RWPE2 (cell line): ENCODE results near the gene CD3D.

Experiments
- ATAC-seq: fragments of 200-7000 bp; cut with Tn5 transposase; 3 replicates; pipeline ENCODE4 v1.9.1; 2021; ENCODE audit warnings: low read depth
- DNase-seq: peaks from one replicate; pipeline ENCODE4 v3.0.0-alpha.2; 2020; ENCODE audit warnings: low spot score
- H3K27ac ChIP-seq: fragments of 450-650 bp; 2 replicates; pipeline ENCODE4 v1.5.1; 2017; ENCODE audit warnings: mild to moderate bottlenecking; ENCODE audit not compliant: poor library complexity, severe bottlenecking
- H3K27me3 ChIP-seq: fragments of 250-450 bp; sonication (Bioruptor Pico); 2 replicates; pipeline ENCODE4 v1.5.1; 2021; ENCODE audit warnings: mild to moderate bottlenecking, moderate library complexity; ENCODE audit not compliant: insufficient read depth, poor library complexity, severe bottlenecking
- H3K36me3 ChIP-seq: fragments of 250-450 bp; sonication (Bioruptor Pico); 2 replicates; pipeline ENCODE4 v1.5.1; 2020; ENCODE audit warnings: low read depth, mild to moderate bottlenecking, moderate library complexity
- H3K4me1 ChIP-seq: fragments of 250-450 bp; sonication (Bioruptor Pico); 2 replicates; pipeline ENCODE4 v1.5.1; 2021; ENCODE audit warnings: mild to moderate bottlenecking, moderate library complexity; ENCODE audit not compliant: insufficient read depth, poor library complexity, severe bottlenecking
- H3K4me3 ChIP-seq: fragments of 250-450 bp; sonication (Bioruptor Pico); 2 replicates; pipeline ENCODE4 v1.5.1; 2021; ENCODE audit warnings: mild to moderate bottlenecking, moderate library complexity; ENCODE audit not compliant: severe bottlenecking
- H3K9me3 ChIP-seq: fragments of 250-450 bp; sonication (Bioruptor Pico); 2 replicates; pipeline ENCODE4 v1.5.1; 2021; ENCODE audit warnings: mild to moderate bottlenecking, moderate library complexity; ENCODE audit not compliant: severe bottlenecking
- TF ChIP-seq, protein P1 (sequence below): fragments of 450-650 bp; IDR thresholded peaks from one replicate; pipeline ENCODE4 v1.5.1; 2017; ENCODE audit warnings: mild to moderate bottlenecking, moderate library complexity; ENCODE audit not compliant: poor library complexity, severe bottlenecking

Gene CD3D

DNA sequence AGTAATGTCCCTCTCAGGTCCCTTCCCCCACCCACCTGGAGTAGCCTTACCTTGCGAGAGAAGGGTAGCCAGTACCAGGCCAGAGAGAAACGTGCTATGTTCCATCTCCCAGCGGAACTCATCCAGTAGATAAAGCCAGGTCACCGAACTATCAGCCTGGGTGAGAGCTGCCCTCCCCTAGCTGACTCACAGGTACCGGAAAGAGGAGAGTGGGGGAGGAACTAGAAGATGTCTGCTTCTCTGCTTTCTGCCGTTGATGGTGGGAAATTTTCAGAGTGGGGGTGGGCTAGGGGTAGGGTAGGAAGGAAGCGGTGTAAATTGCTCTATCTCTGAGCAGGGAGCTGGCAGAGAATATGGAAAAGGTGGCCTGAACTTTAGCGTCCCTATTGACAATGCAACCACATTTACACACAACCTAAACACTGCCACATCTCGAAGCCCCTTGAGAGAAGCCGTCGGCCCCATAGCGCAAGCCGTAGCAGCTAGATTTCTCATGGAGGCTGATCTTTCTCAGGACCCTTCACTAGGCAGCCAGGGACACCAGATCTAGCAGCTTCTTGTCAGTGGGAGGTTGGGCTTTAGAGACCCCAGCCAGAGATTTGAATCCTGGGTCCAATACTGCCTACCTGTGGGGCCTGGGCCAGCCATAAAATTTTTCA, at the start of gene CD3D:
CD3D (minus strand) TSS at position 203 of the 659 bp plus-strand sequence; CDS start at position 105, 98 bp downstream.
- DNase-seq: no peak

GRCh38 chr11:118383657-118384056, 41.2 kb upstream of the CD3D start:
- Histone ChIP-seq H3K4me1 (no peaks in the 10 kb centered on the region), H3K27ac (no peak overlapping the region), H3K4me3 (no peak overlapping the region), H3K36me3 (peaks cover 98% of the 10 kb centered on the region), H3K9me3 (no peaks in the 10 kb centered on the region), H3K27me3 (no peaks in the 10 kb centered on the region)
- DNase-seq: no peak
- TF ChIP-seq, protein P1, sequence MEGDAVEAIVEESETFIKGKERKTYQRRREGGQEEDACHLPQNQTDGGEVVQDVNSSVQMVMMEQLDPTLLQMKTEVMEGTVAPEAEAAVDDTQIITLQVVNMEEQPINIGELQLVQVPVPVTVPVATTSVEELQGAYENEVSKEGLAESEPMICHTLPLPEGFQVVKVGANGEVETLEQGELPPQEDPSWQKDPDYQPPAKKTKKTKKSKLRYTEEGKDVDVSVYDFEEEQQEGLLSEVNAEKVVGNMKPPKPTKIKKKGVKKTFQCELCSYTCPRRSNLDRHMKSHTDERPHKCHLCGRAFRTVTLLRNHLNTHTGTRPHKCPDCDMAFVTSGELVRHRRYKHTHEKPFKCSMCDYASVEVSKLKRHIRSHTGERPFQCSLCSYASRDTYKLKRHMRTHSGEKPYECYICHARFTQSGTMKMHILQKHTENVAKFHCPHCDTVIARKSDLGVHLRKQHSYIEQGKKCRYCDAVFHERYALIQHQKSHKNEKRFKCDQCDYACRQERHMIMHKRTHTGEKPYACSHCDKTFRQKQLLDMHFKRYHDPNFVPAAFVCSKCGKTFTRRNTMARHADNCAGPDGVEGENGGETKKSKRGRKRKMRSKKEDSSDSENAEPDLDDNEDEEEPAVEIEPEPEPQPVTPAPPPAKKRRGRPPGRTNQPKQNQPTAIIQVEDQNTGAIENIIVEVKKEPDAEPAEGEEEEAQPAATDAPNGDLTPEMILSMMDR: no peak
- ATAC-seq: no peak

More for the DNA sequence above, at the start of gene CD3D:
- ATAC-seq: no peak
- Histone ChIP-seq H3K36me3 (no peaks in the 10 kb centered on the region), H3K4me1 (no peaks in the 10 kb centered on the region), H3K9me3 (no peaks in the 10 kb centered on the region), H3K27ac (no peak within 1 kb of the TSS), H3K4me3 (no peak within 1 kb of the TSS), H3K27me3 (no peaks in the 10 kb centered on the region)
- TF ChIP-seq, protein P1: no peak

DNA sequence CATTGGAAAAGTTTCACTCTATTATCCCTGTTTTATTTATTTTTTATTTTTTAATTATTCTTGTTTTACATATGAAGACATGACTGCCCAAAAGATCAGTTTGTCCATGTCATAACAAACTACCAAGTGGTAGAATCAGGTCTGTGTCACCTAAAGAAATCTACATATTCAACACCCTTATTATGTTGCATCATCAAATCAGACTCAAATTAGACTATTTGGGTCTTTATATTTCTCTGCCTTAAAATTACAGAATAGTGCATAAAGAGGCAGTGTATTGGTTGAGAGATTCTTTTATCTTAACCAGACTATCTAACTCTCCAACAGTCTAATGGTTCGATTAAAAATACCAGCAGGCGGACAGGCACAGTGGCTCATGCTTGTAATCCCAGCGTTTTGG, 40.4 kb upstream of the CD3D start:
- peaks cover 100% of the 10 kb centered on the region for H3K36me3 ChIP-seq

GRCh38 chr11:118380571-118380970, 38.1 kb upstream of the CD3D start:
- ATAC-seq (peak; percentile 82), DNase-seq (no peak)
- no peaks in the 10 kb centered on the region for H3K27me3 ChIP-seq
- H3K27ac ChIP-seq: no peak overlapping the region
- H3K9me3 ChIP-seq: no peaks in the 10 kb centered on the region
- peaks cover 94% of the 10 kb centered on the region for H3K36me3 ChIP-seq
- TF ChIP-seq, protein P1: no peak
- H3K4me1 ChIP-seq: no peaks in the 10 kb centered on the region
- H3K4me3 ChIP-seq: no peak overlapping the region

More for the DNA sequence above, 40.4 kb upstream of the CD3D start:
- Histone ChIP-seq H3K27me3 (no peaks in the 10 kb centered on the region), H3K9me3 (no peaks in the 10 kb centered on the region), H3K4me3 (no peak overlapping the region), H3K4me1 (no peaks in the 10 kb centered on the region), H3K27ac (no peak overlapping the region)
- DNase-seq (no peak), ATAC-seq (no peak)
- TF ChIP-seq, protein P1: no peak

DNA sequence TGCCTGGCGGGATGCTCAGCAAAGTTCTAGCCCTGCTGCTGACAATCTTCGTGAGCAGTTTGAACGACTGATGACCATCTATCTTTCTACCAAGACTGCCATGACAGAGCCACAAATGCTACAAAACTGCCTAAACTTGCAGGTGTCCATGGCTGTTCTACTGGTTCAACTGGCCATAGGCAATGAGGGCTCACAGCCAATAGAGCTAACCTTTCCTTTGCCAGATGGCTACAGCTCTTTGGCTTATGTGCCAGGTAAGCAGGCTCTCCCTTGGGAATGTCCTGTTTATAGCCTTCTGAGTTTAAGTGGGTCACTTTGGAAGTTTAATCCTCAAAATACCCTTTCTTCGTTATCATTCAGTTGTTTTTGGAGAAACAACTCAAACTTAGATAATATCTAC, 37.0 kb upstream of the CD3D start:
- no peak overlapping the region for H3K27ac ChIP-seq
- H3K4me3 ChIP-seq: no peak overlapping the region
- H3K4me1 ChIP-seq: no peaks in the 10 kb centered on the region
- DNase-seq (no peak), ATAC-seq (no peak)
- peaks cover 85% of the 10 kb centered on the region for H3K36me3 ChIP-seq
- TF ChIP-seq, protein P1: no peak
- no peaks in the 10 kb centered on the region for H3K27me3 ChIP-seq
- no peaks in the 10 kb centered on the region for H3K9me3 ChIP-seq
